Loucy (cell line): ENCODE results near the gene GNAL.

Experiments used
- H2AFZ ChIP-seq: fragments of 200-600 bp; sonication (generic); 2 replicates; pipeline ENCODE4 v1.6.0; 2016; ENCODE audit warnings: antibody characterized with exemption, mild to moderate bottlenecking, low read length, moderate library complexity
- H3F3A ChIP-seq: fragments of 200-600 bp; 2 replicates; pipeline ENCODE4 v1.6.0; 2016; ENCODE audit warnings: antibody characterized with exemption, low read depth, mild to moderate bottlenecking
- H3K27me3 ChIP-seq: fragments of 200-600 bp; sonication (generic); 2 replicates; pipeline ENCODE4 v1.6.1; 2014; ENCODE audit warnings: low read length, mild to moderate bottlenecking; ENCODE audit not compliant: insufficient read depth, poor library complexity, severe bottlenecking
- H3K36me3 ChIP-seq: fragments of 200-600 bp; sonication (generic); 2 replicates; pipeline ENCODE4 v1.6.1; 2016; ENCODE audit warnings: low read length; ENCODE audit not compliant: insufficient read depth
- H3K4me1 ChIP-seq: fragments of 200-600 bp; sonication (generic); 2 replicates; pipeline ENCODE4 v1.5.1; 2014; ENCODE audit warnings: low read length, mild to moderate bottlenecking; ENCODE audit not compliant: insufficient read depth, poor library complexity, severe bottlenecking
- H3K4me2 ChIP-seq: fragments of 200-600 bp; sonication (generic); 2 replicates; pipeline ENCODE4 v1.6.0; 2014; ENCODE audit warnings: antibody characterized with exemption, low read length, low read depth, mild to moderate bottlenecking; ENCODE audit not compliant: poor library complexity, severe bottlenecking
- H3K4me3 ChIP-seq: fragments of 200-600 bp; sonication (generic); 2 replicates; pipeline ENCODE4 v1.5.1; 2014; ENCODE audit warnings: low read length, mild to moderate bottlenecking, mixed read lengths; ENCODE audit not compliant: poor library complexity, severe bottlenecking
- H3K79me2 ChIP-seq: fragments of 200-600 bp; sonication (generic); 2 replicates; pipeline ENCODE4 v1.6.1; 2014; ENCODE audit warnings: low read length; ENCODE audit not compliant: insufficient read depth
- H3K9ac ChIP-seq: fragments of 200-600 bp; sonication (generic); 2 replicates; pipeline ENCODE4 v1.6.0; 2014; ENCODE audit warnings: mild to moderate bottlenecking, low read depth, low read length, moderate library complexity; ENCODE audit not compliant: poor library complexity, severe bottlenecking
- H3K9me2 ChIP-seq: fragments of 200-600 bp; sonication (generic); replicated peaks from 2 replicates; pipeline ENCODE4 v1.6.1; 2016; ENCODE audit warnings: low read depth, low read length, mixed read lengths
- H3K9me3 ChIP-seq: fragments of 200-600 bp; sonication (generic); 2 replicates; pipeline ENCODE4 v1.6.1; 2014; ENCODE audit warnings: mild to moderate bottlenecking, antibody characterized with exemption, low read length, low read depth; ENCODE audit not compliant: insufficient read depth
- H4K20me1 ChIP-seq: fragments of 200-600 bp; sonication (generic); 2 replicates; pipeline ENCODE4 v1.6.0; 2014; ENCODE audit warnings: antibody characterized with exemption, low read length, mild to moderate bottlenecking; ENCODE audit not compliant: insufficient read depth, poor library complexity, severe bottlenecking
- EZH2phosphoT487 ChIP-seq: fragments of 200-600 bp; IDR thresholded peaks from 2 replicates; pipeline ENCODE4 v1.6.1; 2018; ENCODE audit warnings: antibody characterized with exemption, mild to moderate bottlenecking, moderate library complexity, borderline replicate concordance
- TF ChIP-seq, protein P1 (sequence below): fragments of 200-600 bp; sonication (generic); conservative IDR thresholded peaks from 2 replicates; pipeline ENCODE4 v1.5.1; 2014; ENCODE audit warnings: mild to moderate bottlenecking, antibody characterized with exemption, low read length

GNAL gene

DNA sequence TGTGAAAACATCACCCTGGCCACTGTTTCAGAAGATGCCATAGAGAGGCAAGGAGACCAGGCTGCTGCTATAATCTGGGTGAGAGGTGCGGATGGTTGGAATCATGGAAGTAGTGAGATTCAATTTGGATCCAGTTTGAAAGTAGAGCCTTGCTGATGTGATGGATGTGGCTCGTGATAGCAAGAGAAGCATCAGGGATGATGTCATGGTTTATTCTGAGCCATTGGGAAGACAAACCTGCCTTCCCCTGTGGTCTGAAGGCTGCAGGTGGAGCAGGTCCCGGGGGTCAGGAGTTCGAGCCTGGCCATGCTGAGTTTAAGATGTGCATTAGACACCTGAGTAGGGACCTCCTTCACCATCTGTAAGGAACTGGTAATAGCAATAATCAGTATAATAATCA is 112.5 kb downstream of the GNAL start:
- Histone ChIP-seq H3K27me3 (no peaks in the 10 kb centered on the region), H3K79me2 (no peaks in the 10 kb centered on the region), H3K36me3 (no peaks in the 10 kb centered on the region), H3K9ac (no peak overlapping the region), H3K4me3 (no peak overlapping the region), H4K20me1 (no peaks in the 10 kb centered on the region), H3K4me2 (no peak overlapping the region), H3K9me3 (no peaks in the 10 kb centered on the region), H3F3A (no peaks in the 10 kb centered on the region), H2AFZ (no peak overlapping the region), H3K9me2 (no peaks in the 10 kb centered on the region), H3K4me1 (no peaks in the 10 kb centered on the region)
- TF ChIP-seq, protein P1, sequence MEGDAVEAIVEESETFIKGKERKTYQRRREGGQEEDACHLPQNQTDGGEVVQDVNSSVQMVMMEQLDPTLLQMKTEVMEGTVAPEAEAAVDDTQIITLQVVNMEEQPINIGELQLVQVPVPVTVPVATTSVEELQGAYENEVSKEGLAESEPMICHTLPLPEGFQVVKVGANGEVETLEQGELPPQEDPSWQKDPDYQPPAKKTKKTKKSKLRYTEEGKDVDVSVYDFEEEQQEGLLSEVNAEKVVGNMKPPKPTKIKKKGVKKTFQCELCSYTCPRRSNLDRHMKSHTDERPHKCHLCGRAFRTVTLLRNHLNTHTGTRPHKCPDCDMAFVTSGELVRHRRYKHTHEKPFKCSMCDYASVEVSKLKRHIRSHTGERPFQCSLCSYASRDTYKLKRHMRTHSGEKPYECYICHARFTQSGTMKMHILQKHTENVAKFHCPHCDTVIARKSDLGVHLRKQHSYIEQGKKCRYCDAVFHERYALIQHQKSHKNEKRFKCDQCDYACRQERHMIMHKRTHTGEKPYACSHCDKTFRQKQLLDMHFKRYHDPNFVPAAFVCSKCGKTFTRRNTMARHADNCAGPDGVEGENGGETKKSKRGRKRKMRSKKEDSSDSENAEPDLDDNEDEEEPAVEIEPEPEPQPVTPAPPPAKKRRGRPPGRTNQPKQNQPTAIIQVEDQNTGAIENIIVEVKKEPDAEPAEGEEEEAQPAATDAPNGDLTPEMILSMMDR, result no peak
- TF ChIP-seq EZH2phosphoT487, result no peak

DNA sequence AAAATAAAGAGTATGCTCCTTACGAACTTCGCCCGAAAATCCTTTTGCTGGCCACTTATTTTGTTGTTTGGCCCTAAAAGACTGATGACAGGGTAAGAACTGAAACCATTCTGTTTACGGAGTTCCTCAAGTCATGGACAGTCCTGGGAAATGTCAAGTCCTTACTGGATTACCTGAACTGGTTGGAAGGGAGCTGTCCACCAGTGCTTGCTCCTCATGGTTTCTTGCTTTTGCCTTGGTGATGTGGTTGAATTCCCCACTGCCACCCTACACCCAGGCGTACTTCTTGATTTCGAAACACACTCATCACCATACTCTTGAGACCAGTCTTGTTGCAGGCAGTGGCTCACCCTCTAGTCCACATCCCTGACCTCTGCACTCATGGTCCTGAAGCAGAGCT is 113.1 kb downstream of the GNAL start:
- H3K9me3 ChIP-seq, result no peaks in the 10 kb centered on the region
- no peaks in the 10 kb centered on the region for H3K27me3 ChIP-seq
- no peak for TF ChIP-seq EZH2phosphoT487
- TF ChIP-seq, protein P1, result no peak
- no peaks in the 10 kb centered on the region for H3K9me2 ChIP-seq
- H3K79me2 ChIP-seq, result no peaks in the 10 kb centered on the region
- H3K4me1 ChIP-seq, result no peaks in the 10 kb centered on the region
- no peaks in the 10 kb centered on the region for H3K36me3 ChIP-seq
- H3F3A ChIP-seq, result no peaks in the 10 kb centered on the region
- H3K4me3 ChIP-seq, result no peak overlapping the region
- H3K4me2 ChIP-seq, result no peak overlapping the region
- no peak overlapping the region for H2AFZ ChIP-seq
- no peaks in the 10 kb centered on the region for H4K20me1 ChIP-seq
- H3K9ac ChIP-seq, result no peak overlapping the region

DNA sequence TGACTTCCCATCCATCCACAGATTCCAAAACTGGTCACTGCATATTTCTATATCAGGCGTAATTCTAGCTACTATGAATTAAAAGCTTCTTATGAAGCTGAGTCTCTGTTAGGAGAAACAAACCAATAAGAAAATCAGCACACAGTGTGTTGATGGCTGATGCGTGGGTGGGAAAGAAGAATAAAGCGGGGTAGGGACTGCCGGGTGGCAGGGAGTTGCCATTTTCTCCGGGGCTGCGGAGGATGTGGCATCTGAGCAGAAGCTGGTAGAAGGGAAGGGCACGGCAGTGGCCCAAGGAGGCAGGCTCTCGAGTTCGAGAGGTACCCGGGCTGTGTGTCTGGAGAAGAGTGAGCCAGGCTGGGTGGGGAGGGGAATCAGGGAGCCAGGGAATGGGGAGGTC is 113.5 kb downstream of the GNAL start:
- Histone ChIP-seq H3K79me2 (no peaks in the 10 kb centered on the region), H3K9me2 (no peaks in the 10 kb centered on the region)
- TF ChIP-seq, protein P1, result no peak
- TF ChIP-seq EZH2phosphoT487, result no peak

More for the DNA sequence above, 113.5 kb downstream of the GNAL start:
- Histone ChIP-seq H3K9me3 (no peaks in the 10 kb centered on the region), H3K4me1 (no peaks in the 10 kb centered on the region), H4K20me1 (no peaks in the 10 kb centered on the region), H3K27me3 (no peaks in the 10 kb centered on the region), H2AFZ (no peak overlapping the region), H3F3A (no peaks in the 10 kb centered on the region), H3K4me3 (no peak overlapping the region), H3K36me3 (no peaks in the 10 kb centered on the region), H3K4me2 (no peak overlapping the region), H3K9ac (no peak overlapping the region)
